GM20000 (cell line): Measurements from ENCODE around the gene DNAH17.

Source experiments
- DNase-seq: peaks from one replicate; pipeline ENCODE4 v3.0.0; 2012; ENCODE audit warnings: low spot score
- CTCF ChIP-seq: IDR thresholded peaks from 2 replicates; pipeline ENCODE4 v1.5.1; 2012; ENCODE audit warnings: mild to moderate bottlenecking, control low read depth; ENCODE audit errors: extremely low read depth, missing control alignments

Gene DNAH17

GRCh38 chr17:78399693-78400144, 177.5 kb downstream of the DNAH17 start:
- no peak for TF ChIP-seq CTCF
- no peak for DNase-seq

GRCh38 chr17:78399028-78399692, 178.0 kb downstream of the DNAH17 start:
- no peak for DNase-seq
- TF ChIP-seq CTCF = no peak

- no peak for TF ChIP-seq CTCF
These were observed 178.8 kb downstream of the DNAH17 start for GRCh38 chr17:78398390-78398789.

GRCh38 chr17:78397681-78398101, 179.5 kb downstream of the DNAH17 start:
- DNase-seq = no peak
- no peak for TF ChIP-seq CTCF

More at GRCh38 chr17:78398390-78398789, 178.8 kb downstream of the DNAH17 start:
- no peak for DNase-seq

GRCh38 chr17:78396441-78397337, 180.5 kb downstream of the DNAH17 start:
- no peak for TF ChIP-seq CTCF
- DNase-seq = no peak

GRCh38 chr17:78395155-78395554, 182.0 kb downstream of the DNAH17 start:
- no peak for DNase-seq
- TF ChIP-seq CTCF = no peak

GRCh38 chr17:78394209-78394608, 183.0 kb downstream of the DNAH17 start:
- DNase-seq = no peak
- no peak for TF ChIP-seq CTCF
